Measurements from ENCODE around the gene CCDC73.
"Not testable (repeated sequence)": the region's sequence is repeated elsewhere in the genome, so short reads cannot be mapped to it uniquely, and the experiment has no call there.

The CCDC73 gene

DNA sequence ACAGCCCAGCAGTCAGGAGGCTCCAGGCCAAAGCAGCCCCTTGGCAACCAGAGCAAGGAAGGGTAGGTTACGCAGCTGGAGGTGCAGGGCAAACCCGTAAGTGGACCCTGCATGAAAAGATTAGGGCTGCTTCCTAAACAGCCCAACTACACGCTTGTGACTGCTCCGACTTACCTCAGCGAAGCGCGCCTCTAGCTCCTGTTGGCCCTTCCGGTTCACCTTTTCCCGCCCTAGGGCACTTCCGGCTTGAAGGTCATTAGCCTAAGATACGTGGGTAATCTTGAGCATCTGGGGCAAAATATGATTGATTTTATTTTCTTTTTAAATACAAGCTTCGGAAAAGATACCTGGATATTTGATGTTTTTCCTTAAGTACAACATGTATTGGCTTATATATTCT lies at the start of gene CCDC73:
CCDC73 (minus strand) TSS at position 224 of the 400 bp plus-strand sequence. CDS start 34,419 bp downstream, outside the sequence.
- no peak for DNase-seq (ENCODE audit: low read depth)

DNA sequence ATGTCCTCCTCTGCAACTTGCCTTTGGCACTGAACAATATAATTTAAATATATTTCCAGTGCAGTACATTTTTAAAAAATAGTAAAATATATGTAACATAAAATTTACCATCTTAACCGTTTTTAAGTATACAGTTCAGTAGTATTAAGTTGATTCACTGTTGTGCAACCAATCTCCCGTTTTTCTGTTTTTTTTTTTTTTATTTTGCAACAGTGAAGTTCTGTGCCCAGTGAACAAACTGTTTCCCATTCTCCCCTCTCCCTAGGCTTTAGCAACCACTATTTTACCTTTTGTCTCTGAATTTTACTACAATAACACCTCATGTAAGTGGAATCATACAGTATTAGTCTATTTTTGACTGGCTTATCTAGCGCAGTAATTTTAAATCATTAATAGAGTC lies 49.1 kb upstream of the CCDC73 start:
- DNase-seq (ENCODE audit: low read depth) = no peak

DNA sequence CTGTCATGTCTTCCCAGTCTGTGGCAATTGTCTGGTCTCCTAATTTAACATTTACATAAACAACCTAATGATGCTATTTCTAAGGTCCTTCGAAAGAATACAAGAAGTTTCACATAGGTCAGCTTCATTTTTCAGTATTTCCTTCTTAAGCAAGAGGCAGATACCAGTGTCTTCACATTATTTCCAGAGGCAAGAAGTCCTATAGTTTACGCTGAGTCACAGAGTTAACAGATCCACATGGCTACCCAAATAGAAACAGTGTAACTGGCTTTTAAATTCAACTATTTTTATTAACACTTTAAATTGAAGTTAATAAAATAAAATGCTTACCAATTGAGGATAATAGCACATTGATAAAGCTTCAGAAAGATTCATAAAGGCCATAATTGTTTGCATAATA lies 46.1 kb upstream of the CCDC73 start:
- no peak for DNase-seq (ENCODE audit: low read depth)

DNA sequence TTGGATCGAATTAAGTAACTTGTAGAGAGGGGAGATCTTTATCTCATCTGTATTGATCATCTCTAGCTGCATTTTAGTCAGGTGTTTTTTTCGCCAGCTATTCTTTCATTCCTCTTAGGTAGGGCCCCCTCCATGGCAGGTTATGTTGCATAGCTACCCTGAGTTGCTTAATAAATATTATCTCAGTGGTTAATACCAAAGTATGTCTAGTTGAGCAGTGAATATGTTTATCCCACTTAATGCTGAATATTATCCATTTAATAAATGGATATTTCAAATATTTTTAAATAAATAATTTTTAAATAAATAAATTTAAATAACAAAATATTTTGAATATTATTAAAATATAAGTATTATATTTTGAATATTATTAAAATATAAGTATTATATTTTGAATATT lies 44.8 kb upstream of the CCDC73 start:
- DNase-seq (ENCODE audit: low read depth) = no peak

DNA sequence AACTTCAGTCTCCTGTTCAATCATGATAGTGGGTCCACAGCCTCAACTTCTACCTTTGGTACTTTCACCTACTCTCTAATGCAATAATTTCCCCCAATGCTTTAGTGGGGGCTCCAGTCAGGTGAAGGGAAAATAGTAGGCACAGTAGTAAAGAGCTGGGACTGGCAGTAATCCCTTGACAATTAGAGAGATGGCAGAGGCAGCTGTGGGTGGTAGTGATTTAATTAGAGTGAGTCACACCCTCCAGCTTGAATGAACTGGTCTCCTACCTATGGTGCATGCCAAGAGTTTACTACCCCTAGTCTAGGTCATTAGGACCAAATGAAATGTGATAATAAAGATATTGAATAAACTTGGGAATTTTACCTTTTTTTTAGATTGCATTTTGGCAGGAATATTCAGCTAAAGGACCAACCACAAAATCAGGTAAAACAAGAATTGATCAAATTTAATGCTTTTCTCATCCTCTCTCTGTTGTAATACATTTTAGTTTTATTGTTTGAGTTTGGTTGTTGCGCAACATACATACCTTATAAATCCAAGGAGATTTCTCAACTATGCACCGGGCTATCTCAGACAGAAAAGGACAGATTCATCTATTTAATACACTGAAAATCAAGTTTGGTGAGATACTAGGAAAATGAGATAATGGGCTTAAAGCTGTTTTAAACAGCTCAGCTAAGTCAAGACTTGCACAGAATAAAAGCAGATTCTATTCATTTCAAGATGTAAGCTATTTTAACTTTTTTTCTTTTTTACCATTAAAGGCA lies 44.2 kb upstream of the CCDC73 start:
- no peak for DNase-seq (ENCODE audit: low read depth)

DNA sequence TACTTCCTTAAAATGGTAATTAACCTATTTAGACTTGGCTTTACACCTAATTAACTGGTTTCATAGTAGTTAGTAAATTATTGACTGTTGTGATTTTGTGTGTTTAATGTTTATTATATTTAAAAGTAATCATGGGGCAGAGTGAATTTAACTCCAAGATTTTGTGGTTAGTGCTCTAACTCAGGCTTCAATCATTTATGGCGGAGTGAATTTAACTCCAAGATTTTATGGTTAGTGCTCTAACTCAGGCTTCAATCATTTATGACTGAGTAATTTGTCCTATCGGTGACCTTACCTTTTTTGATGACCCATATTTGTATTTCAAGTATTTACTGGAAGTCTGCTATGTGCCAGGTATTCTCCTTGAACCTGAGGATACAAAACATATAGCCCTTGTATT lies 42.5 kb upstream of the CCDC73 start:
- no peak for DNase-seq (ENCODE audit: low read depth)

DNA sequence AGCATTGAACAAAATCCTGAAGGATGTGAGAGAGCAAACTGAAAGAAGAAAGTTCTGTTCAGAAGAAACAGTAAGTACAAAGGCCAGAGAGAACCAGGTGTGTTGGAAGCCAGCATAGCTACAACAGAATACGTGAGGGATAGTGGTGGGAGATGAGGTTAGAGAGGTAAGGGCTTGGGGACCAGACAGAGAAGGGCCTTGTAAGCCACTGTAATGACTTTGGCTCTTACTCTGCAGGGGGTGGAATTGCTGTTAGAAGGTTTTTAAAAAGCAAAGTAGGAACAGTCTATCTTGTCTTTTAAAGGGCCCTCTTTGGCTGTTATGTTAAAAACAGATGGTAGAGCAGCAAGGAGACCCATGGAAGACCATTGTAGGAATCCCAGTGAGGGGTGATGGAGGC lies 39.5 kb upstream of the CCDC73 start:
- no peak for DNase-seq (ENCODE audit: low read depth)

DNA sequence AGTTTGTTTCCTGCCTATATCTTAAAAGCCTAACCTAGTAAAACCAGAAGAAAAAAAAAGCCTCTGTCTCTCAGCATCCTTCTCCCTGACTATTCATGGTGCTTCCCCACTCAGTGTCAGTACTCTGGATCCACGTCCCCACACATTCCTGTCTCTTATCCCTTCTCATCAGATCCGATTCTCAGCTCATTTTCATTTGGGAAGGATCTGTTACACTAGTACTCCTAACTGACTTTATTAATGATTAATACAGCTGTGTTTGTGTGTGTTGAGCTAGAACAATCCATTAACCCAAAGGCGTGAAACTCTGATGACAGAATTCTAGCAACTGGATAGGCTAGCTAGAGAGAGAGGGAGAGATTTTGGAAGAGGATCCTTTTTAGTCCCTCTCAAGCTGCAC lies 36.8 kb upstream of the CCDC73 start:
- no peak for DNase-seq (ENCODE audit: low read depth)

DNA sequence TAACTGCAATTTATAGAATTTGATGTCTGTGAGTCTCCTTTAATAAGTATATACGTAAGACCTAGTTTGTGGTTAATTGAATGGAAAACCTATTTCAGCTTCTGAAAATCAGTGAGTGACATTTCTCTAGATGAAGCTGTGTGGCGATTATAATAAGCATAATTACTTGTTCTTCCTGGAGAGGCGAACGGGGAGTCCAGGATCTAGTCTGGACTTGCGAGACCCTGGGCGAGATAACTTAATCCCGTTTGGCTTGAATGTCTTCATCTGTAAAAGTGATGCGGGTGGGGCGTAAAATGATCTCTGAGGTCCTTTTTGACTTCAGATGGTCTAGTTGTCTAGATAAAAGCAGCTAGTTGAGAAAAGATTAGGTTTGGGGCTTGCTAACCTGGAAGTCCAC lies 36.3 kb upstream of the CCDC73 start:
- DNase-seq (ENCODE audit: low read depth) = no peak

DNA sequence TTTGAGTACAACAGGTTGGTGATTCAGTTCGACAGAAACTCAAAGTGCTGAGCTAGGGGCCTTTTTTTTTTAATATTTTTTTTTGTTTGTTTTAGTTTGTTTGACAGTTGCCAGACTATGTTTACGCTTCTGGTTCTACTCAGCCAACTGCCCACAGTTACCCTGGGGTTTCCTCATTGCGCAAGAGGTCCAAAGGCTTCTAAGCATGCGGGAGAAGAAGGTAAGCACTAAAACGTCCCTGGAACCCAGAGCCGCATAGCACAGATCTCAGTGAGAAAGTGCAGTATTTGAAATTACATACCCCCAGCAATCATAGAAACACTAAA lies 35.9 kb upstream of the CCDC73 start:
- no peak for DNase-seq (ENCODE audit: low read depth)

DNA sequence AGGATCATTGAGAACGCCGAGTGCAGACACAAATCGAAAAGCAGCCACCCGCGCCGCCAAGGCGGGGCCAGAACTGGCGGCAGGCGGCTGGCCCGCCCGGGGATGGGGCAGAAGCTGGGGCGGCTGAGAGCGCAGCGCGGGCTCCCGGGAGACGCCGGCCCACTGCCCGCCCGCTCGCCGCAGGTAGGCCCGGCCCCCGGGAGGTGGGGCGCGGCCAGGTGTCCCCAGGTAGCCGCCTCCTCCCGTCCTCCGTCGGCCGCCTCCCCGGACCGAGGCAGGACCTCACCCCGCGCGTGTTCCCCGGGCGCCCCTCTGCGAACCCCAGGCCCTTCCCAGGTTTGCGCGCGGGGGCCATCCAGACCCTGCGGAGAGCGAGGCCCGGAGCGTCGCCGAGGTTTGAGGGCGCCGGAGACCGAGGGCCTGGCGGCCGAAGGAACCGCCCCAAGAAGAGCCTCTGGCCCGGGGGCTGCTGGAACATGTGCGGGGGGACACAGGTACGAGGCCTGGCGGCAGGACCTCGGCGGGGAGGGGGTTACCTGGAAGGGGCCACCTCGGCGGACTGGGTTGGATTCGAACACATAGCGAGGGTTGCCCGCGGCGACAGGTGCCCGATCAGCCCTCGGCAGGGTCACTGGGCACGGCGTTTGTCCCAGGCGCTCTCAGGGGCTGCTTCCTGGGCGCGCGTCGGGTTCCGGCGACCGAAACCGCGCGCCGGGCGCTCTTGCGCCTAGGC lies 35.4 kb upstream of the CCDC73 start, which contains the start of gene PRRG4:
PRRG4 (plus strand) TSS at position 248 of the 733 bp plus-strand sequence. CDS start 603 bp downstream, outside the sequence.
- DNase-seq (ENCODE audit: low read depth) = no peak

DNA sequence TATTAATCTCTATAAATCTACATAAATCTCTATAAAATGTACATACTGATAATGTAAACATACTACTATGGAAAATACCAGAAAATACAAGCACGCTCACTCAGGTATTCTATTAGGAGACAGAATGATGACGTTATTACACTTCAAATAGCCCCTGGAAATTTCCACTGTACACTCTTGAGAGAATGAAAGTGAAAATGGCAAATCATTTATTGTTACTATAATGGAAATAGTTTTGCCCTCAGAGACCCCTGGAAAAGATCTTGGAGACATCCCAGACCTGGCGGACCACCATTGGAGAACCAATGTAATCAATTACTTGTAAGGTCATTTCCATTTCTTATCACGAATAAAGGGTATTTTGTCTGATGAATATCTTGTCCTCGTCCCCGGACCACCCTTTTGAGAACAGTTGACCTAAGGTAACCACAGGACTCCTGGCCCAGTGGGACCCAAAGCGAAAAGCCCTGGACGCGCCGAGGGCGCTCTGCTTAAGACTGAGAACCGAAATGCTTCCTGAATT lies 34.8 kb upstream of the CCDC73 start:
- DNase-seq (ENCODE audit: low read depth) = no peak

DNA sequence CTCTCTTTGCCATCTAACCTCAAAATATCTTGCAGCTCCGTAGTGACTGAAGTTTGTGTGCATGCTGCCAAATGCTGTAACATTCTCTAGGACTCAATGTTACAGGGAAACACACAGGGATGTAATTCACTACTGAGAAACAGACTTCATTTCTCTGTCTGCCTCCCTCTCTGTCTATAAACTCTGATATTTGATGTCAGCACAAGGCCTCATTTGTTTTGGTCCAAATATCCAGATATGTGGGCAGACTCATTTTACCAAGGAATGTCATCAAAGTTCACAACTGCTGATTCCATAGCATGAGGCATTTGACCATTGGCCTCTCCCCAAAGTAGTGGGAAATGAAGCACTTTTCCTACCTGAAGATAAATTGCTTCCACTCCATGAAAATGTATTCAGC lies 32.8 kb upstream of the CCDC73 start:
- no peak for DNase-seq (ENCODE audit: low read depth)

DNA sequence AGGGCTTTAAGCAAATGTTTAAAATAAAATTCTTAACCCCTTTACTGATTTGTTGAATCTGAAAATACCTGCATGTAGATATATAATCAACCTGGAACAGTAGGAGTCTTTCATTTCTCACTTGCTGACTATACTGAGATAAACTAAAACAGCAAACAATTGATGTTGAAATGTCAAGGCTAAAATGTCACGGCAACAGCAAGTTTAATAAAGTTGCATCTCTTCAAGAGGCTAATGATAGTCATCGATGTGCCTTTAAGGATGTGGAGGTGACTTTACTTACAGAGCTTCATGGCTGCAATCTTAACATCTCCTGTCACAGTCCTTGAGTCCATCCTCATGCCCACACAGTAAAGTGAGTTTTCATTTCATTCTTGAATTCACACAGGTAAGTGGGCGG lies 31.7 kb upstream of the CCDC73 start:
- DNase-seq (ENCODE audit: low read depth) = no peak

DNA sequence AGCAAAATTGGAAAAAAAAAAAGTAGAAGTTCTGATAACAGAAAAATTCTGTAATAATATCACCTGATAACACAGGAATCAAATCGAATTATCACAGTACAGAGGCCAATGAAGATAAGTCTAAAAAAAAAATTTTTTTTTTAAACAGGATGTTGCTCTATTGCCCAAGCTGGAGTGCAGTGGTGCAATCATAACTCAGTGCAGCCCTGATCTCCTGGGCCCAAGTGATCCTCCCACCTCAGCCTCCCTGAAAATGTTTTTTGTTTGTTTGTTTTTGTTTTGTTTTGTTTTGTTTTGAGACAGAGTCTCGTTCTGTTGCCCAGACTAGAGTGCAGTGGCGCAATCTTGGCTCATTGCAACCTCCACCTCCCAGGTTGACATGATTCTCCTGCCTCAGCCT lies 29.2 kb upstream of the CCDC73 start:
- DNase-seq (ENCODE audit: low read depth) = not testable (repeated sequence)

DNA sequence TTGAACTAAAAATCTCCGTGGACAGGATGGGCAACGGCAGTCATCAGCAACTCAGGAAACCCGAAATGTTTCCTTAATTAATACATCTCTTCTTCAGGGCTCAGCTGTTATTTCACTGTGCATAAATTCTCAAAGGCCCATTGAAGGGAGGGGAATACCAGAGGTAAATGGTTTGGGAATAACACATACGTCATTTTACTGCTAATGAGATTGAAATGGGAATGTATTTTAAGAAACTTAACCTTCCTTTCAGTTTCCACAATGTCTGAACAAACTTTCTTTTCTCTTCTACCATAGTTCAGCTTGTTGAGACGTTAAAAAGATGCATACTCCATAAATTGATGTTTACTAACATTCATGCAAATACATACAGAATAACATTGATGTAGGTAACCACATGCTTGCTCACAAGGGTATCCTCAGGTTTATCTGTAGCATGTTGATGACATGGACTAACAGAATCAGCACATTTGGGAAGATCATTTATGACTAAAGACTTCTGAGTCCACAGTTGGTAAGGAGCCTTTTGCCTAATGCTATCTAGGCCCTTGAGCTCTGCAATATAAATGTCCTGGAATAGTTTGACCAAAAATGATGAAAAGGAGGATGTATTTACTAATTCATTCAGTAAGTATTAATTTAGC lies 27.6 kb upstream of the CCDC73 start:
- no peak for DNase-seq (ENCODE audit: low read depth)

DNA sequence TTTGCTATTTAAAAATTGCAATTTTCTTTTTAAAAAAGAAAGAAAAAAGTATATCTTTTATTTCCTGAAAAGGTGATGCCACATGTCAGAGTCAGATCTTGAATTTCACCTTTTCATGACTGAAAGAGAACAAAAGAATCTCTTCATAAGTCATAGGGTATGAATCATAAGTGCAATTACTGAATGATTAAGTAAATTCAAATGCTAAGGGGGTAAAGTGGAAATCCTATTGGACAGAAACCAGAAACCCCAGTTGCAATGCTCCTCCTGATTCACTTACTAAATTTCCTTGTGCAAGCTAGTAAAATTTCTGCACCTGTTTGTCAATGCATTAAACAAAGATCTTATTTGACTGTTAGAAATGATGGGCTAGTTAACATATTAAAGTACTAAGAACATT lies 27.1 kb upstream of the CCDC73 start:
- DNase-seq (ENCODE audit: low read depth) = no peak

DNA sequence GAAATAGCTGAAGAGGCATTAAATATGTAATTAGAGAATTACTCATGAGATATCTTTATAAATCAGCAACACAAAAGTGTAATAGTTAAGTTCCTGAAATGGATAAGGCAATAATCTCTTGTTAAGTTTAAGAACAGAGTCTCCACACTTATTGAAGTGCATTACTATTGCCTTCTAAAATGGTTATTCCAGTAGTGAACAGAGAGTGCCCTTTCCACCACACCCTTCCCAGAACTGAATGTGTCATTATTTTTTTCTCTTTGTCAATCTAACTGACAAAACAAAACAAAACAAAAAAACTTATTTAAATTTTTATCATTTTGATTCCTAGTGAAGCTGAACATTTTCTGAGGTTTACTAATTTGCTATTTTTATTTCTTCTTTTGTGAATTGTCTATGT lies 26.0 kb upstream of the CCDC73 start:
- DNase-seq (ENCODE audit: low read depth) = no peak

DNA sequence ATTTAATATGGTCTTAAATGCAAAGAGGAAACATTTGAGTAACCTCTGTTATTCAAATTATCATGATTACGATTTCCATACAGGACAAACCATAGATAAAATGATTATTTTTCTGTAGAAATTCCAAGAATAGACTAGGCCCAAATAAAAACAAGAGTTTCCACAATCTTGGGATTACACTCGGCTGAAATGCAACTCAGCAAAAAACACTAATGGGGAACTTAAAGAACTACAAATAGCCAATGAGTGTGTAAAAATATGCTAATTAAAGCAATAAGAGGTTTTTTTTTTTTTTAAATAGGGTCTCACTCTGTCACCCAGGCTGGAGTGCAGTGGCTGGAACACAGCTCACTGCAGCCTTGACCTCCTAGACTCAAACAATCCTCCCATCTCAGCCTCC lies 24.7 kb upstream of the CCDC73 start:
- no peak for DNase-seq (ENCODE audit: low read depth)

DNA sequence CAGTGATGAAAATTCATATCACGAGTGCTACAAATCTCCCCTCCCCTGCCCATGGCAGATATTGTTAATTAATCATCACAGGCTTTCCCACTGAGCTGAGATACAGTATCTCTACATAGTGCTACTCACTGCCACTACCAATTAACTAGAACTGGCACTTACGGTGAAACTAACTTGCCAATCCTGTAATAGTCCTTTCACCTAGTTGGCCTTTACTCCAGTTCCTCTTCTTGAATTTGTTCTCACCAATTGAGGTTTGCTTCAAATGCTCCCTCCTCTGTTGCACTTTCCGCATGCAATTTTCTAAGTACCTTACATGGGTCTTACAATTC lies 23.4 kb upstream of the CCDC73 start:
- no peak for DNase-seq (ENCODE audit: low read depth)

DNA sequence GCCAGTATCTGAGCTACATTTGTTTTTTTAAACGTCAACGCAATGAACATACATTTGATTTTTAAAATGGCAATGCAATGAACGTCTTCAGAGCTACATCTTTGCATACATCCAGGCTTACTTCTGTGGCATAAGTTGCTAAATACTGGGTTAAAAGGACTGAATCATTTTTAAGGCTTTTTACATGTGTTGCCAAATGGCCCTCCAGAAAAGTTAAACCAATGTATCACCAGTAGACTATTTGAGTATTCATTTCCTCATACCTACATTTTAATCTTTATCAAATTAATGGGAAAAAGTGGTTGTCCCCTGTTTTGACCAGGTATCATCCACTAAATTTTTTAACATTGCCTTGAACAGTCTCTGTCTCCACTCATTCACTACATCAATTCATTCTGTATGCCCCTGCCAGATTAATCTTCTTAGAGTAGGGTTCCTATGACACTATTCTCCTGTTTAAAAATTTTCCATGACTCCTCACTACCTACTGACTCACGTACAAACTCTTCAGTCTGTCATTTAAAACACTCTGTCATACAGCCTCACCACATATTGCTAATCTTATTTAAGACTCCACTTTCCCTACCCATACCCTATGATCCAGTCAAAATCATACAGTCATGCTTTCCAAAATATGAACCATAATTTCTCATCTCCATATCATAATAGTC lies 22.9 kb upstream of the CCDC73 start:
- no peak for DNase-seq (ENCODE audit: low read depth)

DNA sequence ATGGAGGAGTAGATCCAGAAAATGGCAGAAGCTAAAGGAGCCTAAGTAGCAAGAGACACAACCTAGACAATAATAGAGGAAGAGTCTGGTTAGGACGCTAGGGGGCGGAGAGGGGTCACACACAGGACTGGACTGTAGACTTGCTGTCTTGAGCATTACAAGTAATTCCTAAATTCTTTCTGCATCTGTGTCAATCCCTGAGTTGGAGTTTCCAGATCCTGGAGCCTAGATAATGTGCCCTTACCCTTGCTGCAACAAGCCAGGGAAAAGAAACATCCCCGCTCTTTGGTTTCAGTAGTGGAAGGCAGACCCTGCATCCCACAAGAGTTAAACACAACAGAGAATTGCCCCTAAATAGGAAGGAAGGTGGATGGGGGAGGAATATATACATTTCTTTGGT lies 14.9 kb upstream of the CCDC73 start:
- no peak for DNase-seq (ENCODE audit: low read depth)

DNA sequence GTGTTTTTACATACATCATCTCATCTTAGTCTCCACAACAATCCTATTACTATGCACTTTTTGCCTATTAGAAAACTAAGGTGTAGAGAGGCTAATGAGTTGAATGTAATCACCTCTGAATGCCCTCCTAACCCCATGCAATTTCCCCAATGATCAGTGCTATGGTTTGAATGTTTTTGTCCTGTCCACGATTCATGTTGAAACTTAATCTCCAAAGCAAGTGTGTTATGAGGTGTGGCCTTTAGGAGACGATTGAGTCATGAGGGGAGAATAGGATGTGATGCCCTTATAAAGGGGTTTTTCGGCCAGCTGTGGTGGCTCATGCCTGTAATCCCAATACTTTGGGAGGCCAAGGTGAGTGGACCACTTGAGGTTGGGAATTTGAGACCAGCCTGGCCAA lies 2.0 kb upstream of the CCDC73 start:
- DNase-seq (ENCODE audit: low read depth) = no peak

Measured in T-helper 22 cell (primary cell).